ENCODE results near the gene TAF11L8.
"Not testable (repeated sequence)": the region's sequence is repeated elsewhere in the genome, so short reads cannot be mapped to it uniquely, and the experiment has no call there.

Gene TAF11L8

DNA sequence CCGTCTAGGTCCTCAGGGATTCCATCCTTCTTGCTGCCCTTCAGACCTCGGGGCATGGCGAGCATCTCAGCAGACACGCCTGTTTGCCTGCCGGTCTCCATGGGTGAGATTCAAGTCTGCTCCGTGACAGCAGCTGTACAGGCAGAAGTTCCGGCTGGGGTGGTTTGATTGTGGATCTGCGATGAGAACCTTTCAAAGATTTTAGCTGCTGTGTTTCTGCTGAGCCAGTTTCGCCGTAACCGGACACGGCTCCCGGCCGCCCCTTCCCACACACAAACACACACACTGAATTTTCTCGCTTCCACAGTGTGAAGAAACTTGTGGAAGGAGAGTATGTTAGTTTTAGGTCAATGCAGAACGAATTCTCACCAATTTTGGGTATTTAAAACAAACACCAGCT, at the start of gene TAF11L8:
Gene TAF11L8, minus strand, starts transcription at position 101 of the 400 bp plus-strand sequence.
- not testable (repeated sequence) for DNase-seq

GRCh38 chr5:17634160-17634559, 43.4 kb upstream of the TAF11L8 start, which contains the start of gene TAF11L14:
Gene TAF11L14, plus strand, starts transcription at chr5:17634460.
- DNase-seq = no peak

DNA sequence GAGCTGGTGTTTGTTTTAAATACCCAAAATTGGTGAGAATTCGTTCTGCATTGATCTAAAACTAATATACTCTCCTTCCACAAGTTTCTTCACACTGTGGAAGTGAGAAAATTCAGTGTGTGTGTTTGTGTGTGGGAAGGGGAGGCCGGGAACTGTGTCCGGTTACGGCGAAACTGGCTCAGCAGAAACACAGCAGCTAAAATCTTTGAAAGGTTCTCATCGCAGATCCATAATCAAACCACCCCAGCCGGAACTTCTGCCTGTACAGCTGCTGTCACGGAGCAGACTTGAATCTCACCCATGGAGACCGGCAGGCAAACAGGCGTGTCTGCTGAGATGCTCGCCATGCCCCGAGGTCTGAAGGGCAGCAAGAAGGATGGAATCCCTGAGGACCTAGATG, 41.0 kb upstream of the TAF11L8 start, which contains the start of gene TAF11L13:
Gene TAF11L13, plus strand, starts transcription at position 301 of the 400 bp plus-strand sequence.
- not testable (repeated sequence) for DNase-seq

DNA sequence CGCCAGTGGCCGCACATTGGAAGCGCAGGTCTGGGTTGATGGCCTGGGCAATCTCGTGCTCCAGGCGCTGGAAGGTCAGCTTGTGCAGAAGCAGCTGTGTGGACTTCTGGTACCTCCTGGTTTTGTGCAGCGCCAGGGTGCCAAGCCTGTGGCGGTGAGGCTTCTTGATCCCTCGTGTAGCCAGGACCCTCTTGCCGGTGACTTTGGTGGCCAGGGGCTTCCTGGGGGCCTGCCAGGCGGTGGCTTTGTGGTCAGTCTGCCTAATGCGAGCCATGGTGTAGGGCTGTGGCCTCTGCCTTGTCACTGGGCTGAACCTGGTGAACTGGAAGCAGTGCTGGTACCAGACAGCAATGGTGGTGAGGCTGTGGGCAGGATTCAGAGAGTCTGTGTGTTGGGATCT, 34.9 kb upstream of the TAF11L8 start:
- DNase-seq = no peak

- no peak for DNase-seq
Observed at GRCh38 chr5:17620627-17621026, 29.9 kb upstream of the TAF11L8 start.

DNA sequence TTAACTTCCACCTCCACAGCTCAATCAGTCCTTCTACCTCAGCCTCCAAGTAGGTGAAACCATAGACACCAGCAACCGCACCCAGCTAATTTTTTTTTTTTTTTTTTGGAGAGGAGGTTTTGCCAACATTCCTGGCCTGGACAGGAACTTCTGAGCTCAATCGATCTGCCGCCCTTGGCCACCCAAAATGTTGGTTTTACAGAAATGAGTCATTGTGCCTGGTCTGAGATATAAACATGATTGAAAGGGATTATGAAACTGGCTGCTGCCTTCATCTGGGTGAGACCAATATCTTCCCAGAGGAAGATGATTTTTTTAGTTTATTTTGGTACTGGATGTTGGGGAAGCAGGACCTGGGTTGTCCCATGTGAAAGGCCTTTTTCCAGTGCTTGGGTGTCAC, 28.6 kb upstream of the TAF11L8 start:
- DNase-seq = no peak

DNA sequence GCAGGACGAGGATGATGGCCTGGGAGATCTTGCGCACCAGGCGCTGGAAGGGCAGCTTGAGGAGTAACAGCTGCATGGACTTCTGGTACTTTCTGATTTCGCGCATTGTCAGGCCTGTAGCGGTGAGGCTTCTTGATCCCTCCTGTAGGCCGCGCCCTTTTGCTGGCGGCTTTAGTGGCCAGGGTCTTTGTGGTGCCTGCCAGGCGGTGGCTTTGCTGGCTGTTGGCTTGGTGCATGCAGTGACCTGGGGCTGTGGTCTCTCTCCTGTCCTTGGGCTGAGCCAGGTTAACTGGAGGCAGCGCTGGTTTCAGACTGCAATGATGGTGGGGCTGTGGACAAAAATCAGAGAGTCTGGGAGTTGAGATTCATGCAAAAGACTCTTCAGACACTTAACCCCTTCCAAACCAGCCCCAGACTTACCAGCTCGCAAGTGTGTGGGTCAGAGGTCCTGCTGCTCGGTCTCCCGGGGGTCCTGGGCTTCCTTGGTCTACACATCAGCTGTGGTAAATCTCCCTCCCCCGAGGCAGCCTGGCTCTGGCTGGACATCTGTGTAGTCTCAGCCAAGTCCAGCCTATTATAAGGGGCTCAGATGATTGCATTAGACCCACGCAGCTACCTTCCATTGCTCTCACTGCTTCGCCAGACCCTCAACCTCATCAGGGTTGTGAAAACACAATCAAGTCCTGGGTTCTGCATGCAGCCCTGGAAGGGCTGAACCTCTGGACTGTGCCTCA, 24.3 kb upstream of the TAF11L8 start:
- no peak for DNase-seq

DNA sequence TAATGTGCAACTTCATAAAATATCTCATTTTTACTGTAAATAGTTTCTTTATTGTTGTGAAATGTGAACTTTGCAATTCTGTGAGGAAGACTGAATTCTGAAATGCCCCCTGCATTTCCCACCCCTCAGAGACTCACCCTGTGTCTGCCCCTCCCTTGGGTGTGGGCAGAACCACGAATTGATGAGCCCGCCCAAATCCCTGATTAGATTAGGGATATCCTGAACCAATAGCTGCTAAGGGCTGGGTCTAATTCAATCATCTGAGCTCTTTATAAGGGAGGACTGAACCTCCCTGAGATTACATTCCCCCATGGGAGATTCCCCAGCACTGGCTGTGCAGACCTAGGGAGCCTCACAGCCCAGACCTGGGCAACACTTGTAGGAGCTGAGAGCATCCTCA, 19.3 kb upstream of the TAF11L8 start, which contains the start of gene TAF11L12:
Gene TAF11L12, plus strand, starts transcription at position 301 of the 400 bp plus-strand sequence.
- DNase-seq = not testable (repeated sequence)

DNA sequence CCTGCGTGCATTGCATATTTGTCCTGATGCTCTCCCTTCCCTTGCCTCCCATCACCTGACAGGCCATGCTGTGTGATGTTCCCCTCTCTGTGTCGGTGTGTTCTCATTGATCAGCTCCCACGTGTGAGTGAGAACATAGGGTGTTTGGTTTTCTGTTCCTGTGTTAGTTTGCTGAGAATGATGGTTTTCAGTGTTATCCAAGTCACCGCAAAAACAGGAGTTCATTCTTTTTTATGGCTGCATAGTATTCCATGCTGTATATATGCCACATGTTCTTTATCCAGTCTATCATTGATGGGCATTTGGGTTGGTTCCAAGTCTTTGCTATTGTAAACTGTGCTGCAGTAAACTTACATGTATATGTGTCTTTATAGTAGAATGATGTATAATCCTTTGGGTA, 16.7 kb upstream of the TAF11L8 start:
- not testable (repeated sequence) for DNase-seq

- no peak for DNase-seq
Observed at GRCh38 chr5:17604951-17605350, 14.2 kb upstream of the TAF11L8 start.

GRCh38 chr5:17603880-17604279, 13.1 kb upstream of the TAF11L8 start, which contains the start of gene TAF11L11:
Gene TAF11L11, plus strand, starts transcription at chr5:17604183.
- DNase-seq = not testable (repeated sequence)

DNA sequence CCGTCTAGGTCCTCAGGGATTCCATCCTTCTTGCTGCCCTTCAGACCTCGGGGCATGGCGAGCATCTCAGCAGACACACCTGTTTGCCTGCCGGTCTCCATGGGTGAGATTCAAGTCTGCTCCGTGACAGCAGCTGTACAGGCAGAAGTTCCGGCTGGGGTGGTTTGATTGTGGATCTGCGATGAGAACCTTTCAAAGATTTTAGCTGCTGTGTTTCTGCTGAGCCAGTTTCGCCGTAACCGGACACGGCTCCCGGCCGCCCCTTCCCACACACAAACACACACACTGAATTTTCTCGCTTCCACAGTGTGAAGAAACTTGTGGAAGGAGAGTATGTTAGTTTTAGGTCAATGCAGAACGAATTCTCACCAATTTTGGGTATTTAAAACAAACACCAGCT, 7.0 kb upstream of the TAF11L8 start, which contains the start of gene TAF11L10:
Gene TAF11L10, minus strand, starts transcription at position 101 of the 400 bp plus-strand sequence.
- DNase-seq = not testable (repeated sequence)

- DNase-seq = not testable (repeated sequence)
Observed at GRCh38 chr5:17594255-17594654, 3.5 kb upstream of the TAF11L8 start, which contains the start of gene TAF11L9. Gene TAF11L9, minus strand, starts transcription at chr5:17594394.

- DNase-seq = not testable (repeated sequence)
Observed at GRCh38 chr5:17585658-17586057, 5.1 kb downstream of the TAF11L8 start, which contains the start of gene TAF11L7. Gene TAF11L7, minus strand, starts transcription at chr5:17585758.
